DOHH2 (cell line): Measurements from ENCODE around the gene PRSS53.

Source experiments
- EZH2phosphoT487 ChIP-seq: fragments of 200-600 bp; sonication (generic); IDR thresholded peaks from 2 replicates; pipeline ENCODE4 v1.6.1; 2017; ENCODE audit warnings: borderline replicate concordance, mild to moderate bottlenecking, antibody characterized with exemption, low read length, moderate library complexity, mixed read lengths
- TF ChIP-seq, protein P1 (sequence below): fragments of 200-600 bp; sonication (generic); IDR thresholded peaks from one replicate; pipeline ENCODE4 v1.5.1; 2014; ENCODE audit warnings: antibody characterized with exemption, mild to moderate bottlenecking, low read depth, low read length; ENCODE audit not compliant: poor library complexity, severe bottlenecking

DNA sequence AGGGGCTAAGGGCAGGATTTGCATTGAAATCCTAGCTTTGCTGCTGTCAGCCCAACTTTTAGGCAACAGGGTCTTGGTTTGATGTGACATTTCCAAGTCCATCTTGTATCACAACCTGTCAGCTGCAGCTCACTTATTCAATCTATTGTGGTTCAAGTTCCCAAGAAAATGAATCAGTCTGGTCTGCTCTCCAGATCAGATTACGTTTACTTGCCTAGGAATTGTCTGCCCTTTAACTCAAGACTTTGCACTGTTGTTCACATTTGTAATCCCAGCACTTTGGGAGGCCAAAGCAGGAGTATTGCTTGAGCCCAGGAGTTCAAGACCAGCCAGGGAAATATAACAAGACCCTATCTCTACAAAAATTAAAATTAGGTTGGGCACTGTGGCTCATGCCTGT lies 45.4 kb downstream of the PRSS53 start:
- TF ChIP-seq, protein P1, sequence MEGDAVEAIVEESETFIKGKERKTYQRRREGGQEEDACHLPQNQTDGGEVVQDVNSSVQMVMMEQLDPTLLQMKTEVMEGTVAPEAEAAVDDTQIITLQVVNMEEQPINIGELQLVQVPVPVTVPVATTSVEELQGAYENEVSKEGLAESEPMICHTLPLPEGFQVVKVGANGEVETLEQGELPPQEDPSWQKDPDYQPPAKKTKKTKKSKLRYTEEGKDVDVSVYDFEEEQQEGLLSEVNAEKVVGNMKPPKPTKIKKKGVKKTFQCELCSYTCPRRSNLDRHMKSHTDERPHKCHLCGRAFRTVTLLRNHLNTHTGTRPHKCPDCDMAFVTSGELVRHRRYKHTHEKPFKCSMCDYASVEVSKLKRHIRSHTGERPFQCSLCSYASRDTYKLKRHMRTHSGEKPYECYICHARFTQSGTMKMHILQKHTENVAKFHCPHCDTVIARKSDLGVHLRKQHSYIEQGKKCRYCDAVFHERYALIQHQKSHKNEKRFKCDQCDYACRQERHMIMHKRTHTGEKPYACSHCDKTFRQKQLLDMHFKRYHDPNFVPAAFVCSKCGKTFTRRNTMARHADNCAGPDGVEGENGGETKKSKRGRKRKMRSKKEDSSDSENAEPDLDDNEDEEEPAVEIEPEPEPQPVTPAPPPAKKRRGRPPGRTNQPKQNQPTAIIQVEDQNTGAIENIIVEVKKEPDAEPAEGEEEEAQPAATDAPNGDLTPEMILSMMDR: no peak
- no peak for TF ChIP-seq EZH2phosphoT487
